Nephron progenitor cell (in vitro differentiated cells): ENCODE results near the gene BEAN1.

Experiments used
- DNase-seq: peaks from one replicate; pipeline ENCODE4 v3.0.0; 2021
- H3K27ac Mint-ChIP-seq: 2 replicates; pipeline ENCODE4 v1.8.0; 2021; ENCODE audit warnings: mild to moderate bottlenecking, moderate library complexity, mixed read lengths
- H3K27me3 Mint-ChIP-seq: 2 replicates; pipeline ENCODE4 v1.8.0; 2021; ENCODE audit warnings: mild to moderate bottlenecking, low read depth, mixed read lengths; ENCODE audit not compliant: poor library complexity
- H3K36me3 Mint-ChIP-seq: 2 replicates; pipeline ENCODE4 v1.8.0; 2021; ENCODE audit warnings: low read depth, mixed read lengths
- H3K4me1 Mint-ChIP-seq: 2 replicates; pipeline ENCODE4 v1.8.0; 2021; ENCODE audit warnings: mixed read lengths
- H3K4me3 Mint-ChIP-seq: 2 replicates; pipeline ENCODE4 v1.8.0; 2021; ENCODE audit warnings: mild to moderate bottlenecking, moderate library complexity, mixed read lengths
- H3K9me3 Mint-ChIP-seq: 2 replicates; pipeline ENCODE4 v1.8.0; 2021; ENCODE audit warnings: mild to moderate bottlenecking, moderate library complexity, mixed read lengths
- TF ChIP-seq, protein P1 (sequence below): fragments of 200-600 bp; sonication (generic); IDR thresholded peaks from 2 replicates; pipeline ENCODE4 v1.5.0; 2021; ENCODE audit warnings: antibody characterized with exemption

The BEAN1 gene

DNA sequence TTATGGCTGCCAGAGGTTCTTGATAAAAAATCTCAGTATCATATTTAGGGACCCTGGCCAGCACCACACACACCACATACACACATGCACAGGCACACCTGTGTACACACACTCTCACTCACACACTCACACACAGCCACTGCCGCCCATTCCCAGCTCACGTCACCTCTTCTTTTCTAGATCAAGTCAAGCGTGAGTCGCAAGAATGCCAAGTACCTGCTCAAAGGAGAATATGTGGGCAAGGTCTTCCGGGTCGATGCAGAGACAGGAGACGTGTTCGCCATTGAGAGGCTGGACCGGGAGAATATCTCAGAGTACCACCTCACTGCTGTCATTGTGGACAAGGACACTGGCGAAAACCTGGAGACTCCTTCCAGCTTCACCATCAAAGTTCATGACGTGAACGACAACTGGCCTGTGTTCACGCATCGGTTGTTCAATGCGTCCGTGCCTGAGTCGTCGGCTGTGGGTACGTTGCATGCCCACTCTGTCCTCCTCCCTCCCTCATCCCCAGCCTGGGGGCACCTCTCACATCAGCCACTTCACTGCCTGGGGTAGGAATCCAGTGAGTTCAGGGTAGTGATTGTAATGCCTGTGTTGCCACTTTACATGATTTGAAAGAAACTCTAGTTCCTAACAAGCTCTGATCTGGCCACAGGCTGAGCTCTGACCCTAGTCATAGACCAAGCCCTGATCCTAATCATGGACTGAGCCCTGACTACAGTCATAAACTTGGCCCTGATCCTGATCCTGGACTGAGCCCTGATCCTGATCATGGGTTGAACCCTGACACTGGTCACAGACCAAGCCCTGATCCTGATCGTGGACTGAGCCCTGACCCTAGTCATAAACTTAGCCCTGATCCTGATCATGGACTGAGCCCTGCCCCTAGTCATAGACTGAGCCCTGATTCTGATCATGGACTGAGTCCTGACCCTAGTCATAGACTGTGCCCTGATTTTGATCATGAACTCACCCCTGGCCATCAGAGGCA is 40.2 kb upstream of the BEAN1 start:
- no peak overlapping the region for H3K4me3 Mint-ChIP-seq
- H3K27me3 Mint-ChIP-seq, result peaks cover 7% of the 10 kb centered on the region
- no peaks in the 10 kb centered on the region for H3K9me3 Mint-ChIP-seq
- H3K27ac Mint-ChIP-seq, result no peak overlapping the region
- peaks cover 24% of the 10 kb centered on the region for H3K4me1 Mint-ChIP-seq
- DNase-seq, result no peak
- TF ChIP-seq, protein P1, sequence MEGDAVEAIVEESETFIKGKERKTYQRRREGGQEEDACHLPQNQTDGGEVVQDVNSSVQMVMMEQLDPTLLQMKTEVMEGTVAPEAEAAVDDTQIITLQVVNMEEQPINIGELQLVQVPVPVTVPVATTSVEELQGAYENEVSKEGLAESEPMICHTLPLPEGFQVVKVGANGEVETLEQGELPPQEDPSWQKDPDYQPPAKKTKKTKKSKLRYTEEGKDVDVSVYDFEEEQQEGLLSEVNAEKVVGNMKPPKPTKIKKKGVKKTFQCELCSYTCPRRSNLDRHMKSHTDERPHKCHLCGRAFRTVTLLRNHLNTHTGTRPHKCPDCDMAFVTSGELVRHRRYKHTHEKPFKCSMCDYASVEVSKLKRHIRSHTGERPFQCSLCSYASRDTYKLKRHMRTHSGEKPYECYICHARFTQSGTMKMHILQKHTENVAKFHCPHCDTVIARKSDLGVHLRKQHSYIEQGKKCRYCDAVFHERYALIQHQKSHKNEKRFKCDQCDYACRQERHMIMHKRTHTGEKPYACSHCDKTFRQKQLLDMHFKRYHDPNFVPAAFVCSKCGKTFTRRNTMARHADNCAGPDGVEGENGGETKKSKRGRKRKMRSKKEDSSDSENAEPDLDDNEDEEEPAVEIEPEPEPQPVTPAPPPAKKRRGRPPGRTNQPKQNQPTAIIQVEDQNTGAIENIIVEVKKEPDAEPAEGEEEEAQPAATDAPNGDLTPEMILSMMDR, result no peak
- H3K36me3 Mint-ChIP-seq, result no peaks in the 10 kb centered on the region

GRCh38 chr16:66387817-66388332 is 39.2 kb upstream of the BEAN1 start:
- peaks cover 17% of the 10 kb centered on the region for H3K4me1 Mint-ChIP-seq
- H3K36me3 Mint-ChIP-seq, result no peaks in the 10 kb centered on the region
- no peak overlapping the region for H3K27ac Mint-ChIP-seq
- H3K9me3 Mint-ChIP-seq, result no peaks in the 10 kb centered on the region
- DNase-seq, result no peak
- H3K4me3 Mint-ChIP-seq, result no peak overlapping the region
- peaks cover 8% of the 10 kb centered on the region for H3K27me3 Mint-ChIP-seq
- TF ChIP-seq, protein P1, result no peak

GRCh38 chr16:66388350-66389139 is 38.5 kb upstream of the BEAN1 start:
- Mint-ChIP-seq H3K36me3 (no peaks in the 10 kb centered on the region), H3K9me3 (no peaks in the 10 kb centered on the region), H3K27ac (no peak overlapping the region), H3K4me1 (peaks cover 10% of the 10 kb centered on the region), H3K4me3 (no peak overlapping the region), H3K27me3 (peaks cover 8% of the 10 kb centered on the region)
- TF ChIP-seq, protein P1, result no peak
- no peak for DNase-seq

DNA sequence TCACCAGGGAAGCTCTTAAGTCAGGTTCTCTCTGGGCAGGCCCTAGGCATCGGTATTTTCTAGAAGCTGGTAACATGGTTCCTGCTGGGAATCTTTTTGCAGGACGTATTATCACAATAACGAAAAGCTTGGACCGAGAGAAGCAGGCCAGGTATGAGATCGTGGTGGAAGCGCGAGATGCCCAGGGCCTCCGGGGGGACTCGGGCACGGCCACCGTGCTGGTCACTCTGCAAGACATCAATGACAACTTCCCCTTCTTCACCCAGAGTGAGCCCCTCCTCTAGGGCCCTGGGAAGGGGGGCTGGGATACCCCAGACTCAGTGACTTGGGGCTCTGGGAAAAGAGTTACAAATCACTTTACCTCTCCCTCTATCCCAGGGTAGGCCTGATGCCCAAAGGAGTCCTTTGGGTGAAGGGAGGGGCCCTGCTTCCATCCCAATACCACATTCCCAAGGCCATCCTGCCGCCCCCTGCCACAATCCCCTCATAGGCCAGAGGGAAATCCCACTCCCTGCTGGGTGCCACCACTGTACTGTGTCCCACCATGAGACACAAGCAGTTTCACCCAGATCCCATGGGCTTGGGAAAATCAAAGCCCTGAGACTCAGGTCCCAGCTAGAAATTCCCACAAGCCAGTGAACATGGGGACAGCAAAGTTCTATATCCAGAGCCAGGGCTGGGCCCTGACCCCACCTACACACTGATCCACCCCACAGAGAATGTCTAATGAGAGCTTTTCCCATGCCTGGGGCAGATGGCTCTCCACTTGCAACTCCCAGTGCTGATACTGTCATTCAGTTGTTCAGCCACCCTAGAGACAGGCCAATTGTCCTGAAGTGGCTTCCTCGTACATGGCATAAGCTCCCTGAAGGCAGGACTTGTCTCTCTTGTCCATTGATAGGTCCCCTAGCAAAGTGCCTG is 37.6 kb upstream of the BEAN1 start:
- Mint-ChIP-seq H3K36me3 (no peaks in the 10 kb centered on the region), H3K27me3 (peaks cover 6% of the 10 kb centered on the region), H3K4me3 (no peak overlapping the region), H3K27ac (no peak overlapping the region), H3K9me3 (no peaks in the 10 kb centered on the region), H3K4me1 (peaks cover 7% of the 10 kb centered on the region)
- TF ChIP-seq, protein P1, result no peak
- DNase-seq, result no peak

DNA sequence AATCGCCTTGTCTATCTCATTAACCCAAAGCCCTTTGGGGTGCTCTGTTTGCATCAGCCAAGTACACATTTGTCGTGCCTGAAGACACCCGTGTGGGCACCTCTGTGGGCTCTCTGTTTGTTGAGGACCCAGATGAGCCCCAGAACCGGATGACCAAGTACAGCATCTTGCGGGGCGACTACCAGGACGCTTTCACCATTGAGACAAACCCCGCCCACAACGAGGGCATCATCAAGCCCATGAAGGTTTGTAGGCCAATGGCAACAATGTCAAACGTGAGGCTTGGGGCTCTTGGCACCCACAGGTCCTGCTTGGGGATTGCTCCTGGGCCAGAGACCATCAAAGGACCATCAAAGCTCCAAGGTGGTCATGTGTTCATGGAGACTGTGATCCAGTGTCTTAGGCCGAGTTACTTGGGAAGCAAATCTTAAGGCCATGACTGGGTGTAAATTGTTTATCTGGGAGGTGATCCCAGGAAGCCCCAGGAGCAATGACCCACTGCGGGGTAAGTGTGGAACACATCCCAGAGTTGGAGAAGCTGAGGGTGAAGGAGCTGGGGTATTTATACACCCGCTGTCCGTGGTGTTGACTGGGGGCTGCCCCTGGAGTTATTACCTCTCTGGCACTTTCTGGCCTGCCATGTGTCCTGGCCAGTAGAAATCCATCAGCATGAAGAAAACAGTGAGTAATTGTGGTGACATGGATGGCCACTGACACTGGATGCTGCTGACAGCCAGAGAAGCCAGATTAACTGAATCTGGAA is 36.6 kb upstream of the BEAN1 start:
- Mint-ChIP-seq H3K9me3 (no peaks in the 10 kb centered on the region), H3K36me3 (no peaks in the 10 kb centered on the region), H3K4me1 (peaks cover 7% of the 10 kb centered on the region), H3K4me3 (no peak overlapping the region), H3K27me3 (peaks cover 8% of the 10 kb centered on the region), H3K27ac (no peak overlapping the region)
- TF ChIP-seq, protein P1, result no peak
- DNase-seq, result no peak
